ENCODE results near the gene NDUFV3.

DNA sequence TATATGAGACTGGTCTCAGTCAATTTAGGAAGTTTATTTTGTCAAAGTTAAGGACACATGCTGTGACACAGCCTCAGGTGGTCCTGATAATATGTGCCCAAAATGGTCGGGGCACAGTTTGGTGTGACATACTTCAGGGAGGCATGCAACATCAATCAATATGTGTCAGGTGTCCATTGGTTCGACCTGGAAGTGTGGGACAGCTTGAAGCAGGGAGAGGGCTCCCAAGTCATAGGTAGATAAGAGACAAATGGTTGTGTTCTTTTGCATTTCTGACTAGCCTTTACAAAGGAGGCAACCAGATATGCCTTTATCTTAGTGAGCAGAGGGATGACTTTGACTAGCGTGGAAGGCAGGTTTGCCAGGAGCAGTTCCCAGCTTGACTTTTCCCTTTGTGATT, 36.9 kb downstream of the NDUFV3 start:
- TF ChIP-seq, protein P1, sequence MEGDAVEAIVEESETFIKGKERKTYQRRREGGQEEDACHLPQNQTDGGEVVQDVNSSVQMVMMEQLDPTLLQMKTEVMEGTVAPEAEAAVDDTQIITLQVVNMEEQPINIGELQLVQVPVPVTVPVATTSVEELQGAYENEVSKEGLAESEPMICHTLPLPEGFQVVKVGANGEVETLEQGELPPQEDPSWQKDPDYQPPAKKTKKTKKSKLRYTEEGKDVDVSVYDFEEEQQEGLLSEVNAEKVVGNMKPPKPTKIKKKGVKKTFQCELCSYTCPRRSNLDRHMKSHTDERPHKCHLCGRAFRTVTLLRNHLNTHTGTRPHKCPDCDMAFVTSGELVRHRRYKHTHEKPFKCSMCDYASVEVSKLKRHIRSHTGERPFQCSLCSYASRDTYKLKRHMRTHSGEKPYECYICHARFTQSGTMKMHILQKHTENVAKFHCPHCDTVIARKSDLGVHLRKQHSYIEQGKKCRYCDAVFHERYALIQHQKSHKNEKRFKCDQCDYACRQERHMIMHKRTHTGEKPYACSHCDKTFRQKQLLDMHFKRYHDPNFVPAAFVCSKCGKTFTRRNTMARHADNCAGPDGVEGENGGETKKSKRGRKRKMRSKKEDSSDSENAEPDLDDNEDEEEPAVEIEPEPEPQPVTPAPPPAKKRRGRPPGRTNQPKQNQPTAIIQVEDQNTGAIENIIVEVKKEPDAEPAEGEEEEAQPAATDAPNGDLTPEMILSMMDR (conservative IDR thresholded peaks at IDR 0.05), result no peak
- no peak for TF ChIP-seq ZFX (IDR thresholded peaks at IDR 0.05)

Data from C4-2B (cell line).